ENCODE data around the gene ZNF19. TPM values are rescaled to one million over a fixed set of nuclear protein-coding genes. Genes with fewer than 3 reads are reported as not detected.

ZNF19 gene
- total RNA-seq, 1 donor from 2014 or later: 3.8 TPM

GRCh38 chr16:71443714-71444113 lies 45.4 kb downstream of the ZNF19 start:
- DNase-seq (ENCODE audit: low read depth): no peak

GRCh38 chr16:71442051-71442440 lies 47.1 kb downstream of the ZNF19 start, which contains the start of gene TLE7:
TSS of gene TLE7 (minus strand) at chr16:71442054. CDS start at chr16:71433324, 8,730 bp downstream.
- no peak for DNase-seq (ENCODE audit: low read depth)

- DNase-seq (ENCODE audit: low read depth): no peak
Observed at GRCh38 chr16:71441348-71442050, 47.6 kb downstream of the ZNF19 start.

GRCh38 chr16:71440669-71441347 lies 48.3 kb downstream of the ZNF19 start:
- no peak for DNase-seq (ENCODE audit: low read depth)

GRCh38 chr16:71439523-71439922 lies 49.6 kb downstream of the ZNF19 start:
- DNase-seq (ENCODE audit: low read depth): peak; percentile 32

- DNase-seq (ENCODE audit: low read depth): no peak
Observed at GRCh38 chr16:71436473-71436872, 52.7 kb downstream of the ZNF19 start.

- DNase-seq (ENCODE audit: low read depth): no peak
Observed at GRCh38 chr16:71432906-71433305, 56.2 kb downstream of the ZNF19 start.

GRCh38 chr16:71431991-71432390 lies 57.1 kb downstream of the ZNF19 start:
- no peak for DNase-seq (ENCODE audit: low read depth)

- no peak for DNase-seq (ENCODE audit: low read depth)
Observed at GRCh38 chr16:71431176-71431575, 57.9 kb downstream of the ZNF19 start.

GRCh38 chr16:71430744-71431143 lies 58.4 kb downstream of the ZNF19 start:
- no peak for DNase-seq (ENCODE audit: low read depth)

- no peak for DNase-seq (ENCODE audit: low read depth)
Observed at GRCh38 chr16:71429581-71429980, 59.5 kb downstream of the ZNF19 start.

- no peak for DNase-seq (ENCODE audit: low read depth)
Observed at GRCh38 chr16:71428883-71429282, 60.2 kb downstream of the ZNF19 start.

GRCh38 chr16:71428385-71428784 lies 60.7 kb downstream of the ZNF19 start:
- no peak for DNase-seq (ENCODE audit: low read depth)

- no peak for DNase-seq (ENCODE audit: low read depth)
Observed at GRCh38 chr16:71426880-71427615, 62.1 kb downstream of the ZNF19 start.

- peak; percentile 2 for DNase-seq (ENCODE audit: low read depth)
Observed at GRCh38 chr16:71426069-71426879, 62.9 kb downstream of the ZNF19 start.

GRCh38 chr16:71425746-71426068 lies 63.4 kb downstream of the ZNF19 start:
- DNase-seq (ENCODE audit: low read depth): no peak

GRCh38 chr16:71424626-71425025 lies 64.5 kb downstream of the ZNF19 start:
- DNase-seq (ENCODE audit: low read depth): no peak

GRCh38 chr16:71423865-71424264 lies 65.3 kb downstream of the ZNF19 start:
- no peak for DNase-seq (ENCODE audit: low read depth)
